ENCODE data around the gene ZNF385A. TPM values are rescaled to one million over a fixed set of nuclear protein-coding genes. Genes with fewer than 3 reads are reported as not detected.

ZNF385A gene
- total and polyA plus RNA-seq, 9 of the 15 experiments (the other 6 are each of a cell fraction or from before 2014, with no cell fraction given) = 1.0 to 111 (median 7.7) TPM

DNA sequence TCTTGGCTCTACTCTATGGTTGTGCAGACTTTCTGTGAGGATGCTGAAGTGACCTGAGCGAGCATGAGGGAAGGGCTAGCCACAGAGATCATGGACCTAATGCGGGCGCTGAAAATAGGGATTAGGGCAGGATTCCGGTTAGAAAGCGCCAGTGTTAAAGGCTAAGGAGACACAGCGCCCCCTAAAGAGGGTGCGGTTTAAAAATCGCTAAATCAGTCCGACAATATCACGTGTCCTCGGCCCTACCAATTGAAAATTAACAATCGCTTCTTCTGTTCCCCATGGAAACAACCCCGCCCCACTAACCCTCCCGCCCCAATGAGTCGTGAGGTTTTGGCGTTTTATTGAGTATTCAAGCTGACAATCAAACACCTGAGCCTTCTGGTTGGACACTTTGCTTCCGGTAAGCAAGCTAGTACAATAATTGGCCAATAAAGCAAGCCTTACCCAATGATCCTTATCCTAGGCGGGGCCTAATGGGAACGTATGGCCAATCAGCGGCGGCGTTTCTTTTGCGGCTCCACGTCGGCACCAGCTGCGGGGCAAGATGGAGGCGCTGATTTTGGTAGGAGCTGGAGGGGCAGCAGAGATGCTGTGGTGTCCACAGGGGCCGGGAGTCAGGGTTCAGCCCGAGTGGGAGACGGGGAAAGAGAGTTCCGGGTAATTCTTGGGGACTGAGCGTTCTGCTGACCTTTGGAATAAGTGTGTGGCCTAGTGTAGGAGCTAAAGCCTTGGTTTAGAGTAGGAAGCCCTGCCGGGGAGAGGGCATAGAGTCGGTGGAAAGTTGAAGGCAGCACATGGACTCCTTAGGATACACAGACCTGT lies 59.7 kb downstream of the ZNF385A start, which contains the start of gene COPZ1 (continued):
- TF ChIP-seq MED1 (CRISPR knock-in tag; IDR thresholded peaks at IDR 0.05; ENCODE audit: borderline replicate concordance) (no peak), SRF (CRISPR knock-in tag; IDR thresholded peaks at IDR 0.05) (peak; percentile 14 to 44; a peak in 1 of 4 replicates), ZFPM2 (CRISPR knock-in tag; IDR thresholded peaks at IDR 0.05) (no peak), KLF13 (tag; IDR thresholded peaks at IDR 0.05; ENCODE audit: borderline replicate concordance, low read depth) (no peak), DPF2 (IDR thresholded peaks at IDR 0.05) (0 out of 2 replicates have a peak, but pooled peaks have one; percentile 5), CEBPG (CRISPR knock-in tag; IDR thresholded peaks at IDR 0.05) (peak; percentile 34; the same call in 1 of the 2 replicates), CEBPG (tag; conservative IDR thresholded peaks at IDR 0.05 in 1 of 2, IDR thresholded peaks at IDR 0.05 in 1 of 2) (peak; percentile 46 to 73; a peak in 2 of 4 replicates), ZNF282 (CRISPR knock-in tag; IDR thresholded peaks at IDR 0.05) (no peak)
- TF ChIP-seq, protein P1, sequence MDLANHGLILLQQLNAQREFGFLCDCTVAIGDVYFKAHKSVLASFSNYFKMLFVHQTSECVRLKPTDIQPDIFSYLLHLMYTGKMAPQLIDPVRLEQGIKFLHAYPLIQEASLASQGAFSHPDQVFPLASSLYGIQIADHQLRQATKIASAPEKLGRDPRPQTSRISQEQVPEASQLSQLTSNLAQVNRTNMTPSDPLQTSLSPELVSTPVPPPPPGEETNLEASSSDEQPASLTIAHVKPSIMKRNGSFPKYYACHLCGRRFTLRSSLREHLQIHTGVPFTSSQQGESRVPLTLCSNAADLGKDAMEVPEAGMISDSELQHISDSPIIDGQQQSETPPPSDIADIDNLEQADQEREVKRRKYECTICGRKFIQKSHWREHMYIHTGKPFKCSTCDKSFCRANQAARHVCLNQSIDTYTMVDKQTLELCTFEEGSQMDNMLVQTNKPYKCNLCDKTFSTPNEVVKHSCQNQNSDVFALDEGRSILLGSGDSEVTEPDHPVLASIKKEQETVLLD (IDR thresholded peaks at IDR 0.05) = no peak
- TF ChIP-seq, protein P2, sequence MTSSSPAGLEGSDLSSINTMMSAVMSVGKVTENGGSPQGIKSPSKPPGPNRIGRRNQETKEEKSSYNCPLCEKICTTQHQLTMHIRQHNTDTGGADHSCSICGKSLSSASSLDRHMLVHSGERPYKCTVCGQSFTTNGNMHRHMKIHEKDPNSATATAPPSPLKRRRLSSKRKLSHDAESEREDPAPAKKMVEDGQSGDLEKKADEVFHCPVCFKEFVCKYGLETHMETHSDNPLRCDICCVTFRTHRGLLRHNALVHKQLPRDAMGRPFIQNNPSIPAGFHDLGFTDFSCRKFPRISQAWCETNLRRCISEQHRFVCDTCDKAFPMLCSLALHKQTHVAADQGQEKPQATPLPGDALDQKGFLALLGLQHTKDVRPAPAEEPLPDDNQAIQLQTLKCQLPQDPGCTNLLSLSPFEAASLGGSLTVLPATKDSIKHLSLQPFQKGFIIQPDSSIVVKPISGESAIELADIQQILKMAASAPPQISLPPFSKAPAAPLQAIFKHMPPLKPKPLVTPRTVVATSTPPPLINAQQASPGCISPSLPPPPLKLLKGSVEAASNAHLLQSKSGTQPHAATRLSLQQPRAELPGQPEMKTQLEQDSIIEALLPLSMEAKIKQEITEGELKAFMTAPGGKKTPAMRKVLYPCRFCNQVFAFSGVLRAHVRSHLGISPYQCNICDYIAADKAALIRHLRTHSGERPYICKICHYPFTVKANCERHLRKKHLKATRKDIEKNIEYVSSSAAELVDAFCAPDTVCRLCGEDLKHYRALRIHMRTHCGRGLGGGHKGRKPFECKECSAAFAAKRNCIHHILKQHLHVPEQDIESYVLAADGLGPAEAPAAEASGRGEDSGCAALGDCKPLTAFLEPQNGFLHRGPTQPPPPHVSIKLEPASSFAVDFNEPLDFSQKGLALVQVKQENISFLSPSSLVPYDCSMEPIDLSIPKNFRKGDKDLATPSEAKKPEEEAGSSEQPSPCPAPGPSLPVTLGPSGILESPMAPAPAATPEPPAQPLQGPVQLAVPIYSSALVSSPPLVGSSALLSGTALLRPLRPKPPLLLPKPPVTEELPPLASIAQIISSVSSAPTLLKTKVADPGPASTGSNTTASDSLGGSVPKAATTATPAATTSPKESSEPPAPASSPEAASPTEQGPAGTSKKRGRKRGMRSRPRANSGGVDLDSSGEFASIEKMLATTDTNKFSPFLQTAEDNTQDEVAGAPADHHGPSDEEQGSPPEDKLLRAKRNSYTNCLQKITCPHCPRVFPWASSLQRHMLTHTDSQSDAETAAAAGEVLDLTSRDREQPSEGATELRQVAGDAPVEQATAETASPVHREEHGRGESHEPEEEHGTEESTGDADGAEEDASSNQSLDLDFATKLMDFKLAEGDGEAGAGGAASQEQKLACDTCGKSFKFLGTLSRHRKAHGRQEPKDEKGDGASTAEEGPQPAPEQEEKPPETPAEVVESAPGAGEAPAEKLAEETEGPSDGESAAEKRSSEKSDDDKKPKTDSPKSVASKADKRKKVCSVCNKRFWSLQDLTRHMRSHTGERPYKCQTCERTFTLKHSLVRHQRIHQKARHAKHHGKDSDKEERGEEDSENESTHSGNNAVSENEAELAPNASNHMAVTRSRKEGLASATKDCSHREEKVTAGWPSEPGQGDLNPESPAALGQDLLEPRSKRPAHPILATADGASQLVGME (CRISPR knock-in tag; IDR thresholded peaks at IDR 0.05) = no peak
- TF ChIP-seq, protein P3, sequence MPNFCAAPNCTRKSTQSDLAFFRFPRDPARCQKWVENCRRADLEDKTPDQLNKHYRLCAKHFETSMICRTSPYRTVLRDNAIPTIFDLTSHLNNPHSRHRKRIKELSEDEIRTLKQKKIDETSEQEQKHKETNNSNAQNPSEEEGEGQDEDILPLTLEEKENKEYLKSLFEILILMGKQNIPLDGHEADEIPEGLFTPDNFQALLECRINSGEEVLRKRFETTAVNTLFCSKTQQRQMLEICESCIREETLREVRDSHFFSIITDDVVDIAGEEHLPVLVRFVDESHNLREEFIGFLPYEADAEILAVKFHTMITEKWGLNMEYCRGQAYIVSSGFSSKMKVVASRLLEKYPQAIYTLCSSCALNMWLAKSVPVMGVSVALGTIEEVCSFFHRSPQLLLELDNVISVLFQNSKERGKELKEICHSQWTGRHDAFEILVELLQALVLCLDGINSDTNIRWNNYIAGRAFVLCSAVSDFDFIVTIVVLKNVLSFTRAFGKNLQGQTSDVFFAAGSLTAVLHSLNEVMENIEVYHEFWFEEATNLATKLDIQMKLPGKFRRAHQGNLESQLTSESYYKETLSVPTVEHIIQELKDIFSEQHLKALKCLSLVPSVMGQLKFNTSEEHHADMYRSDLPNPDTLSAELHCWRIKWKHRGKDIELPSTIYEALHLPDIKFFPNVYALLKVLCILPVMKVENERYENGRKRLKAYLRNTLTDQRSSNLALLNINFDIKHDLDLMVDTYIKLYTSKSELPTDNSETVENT (CRISPR knock-in tag; IDR thresholded peaks at IDR 0.05) = peak; percentile 76
- TF ChIP-seq, protein P4, sequence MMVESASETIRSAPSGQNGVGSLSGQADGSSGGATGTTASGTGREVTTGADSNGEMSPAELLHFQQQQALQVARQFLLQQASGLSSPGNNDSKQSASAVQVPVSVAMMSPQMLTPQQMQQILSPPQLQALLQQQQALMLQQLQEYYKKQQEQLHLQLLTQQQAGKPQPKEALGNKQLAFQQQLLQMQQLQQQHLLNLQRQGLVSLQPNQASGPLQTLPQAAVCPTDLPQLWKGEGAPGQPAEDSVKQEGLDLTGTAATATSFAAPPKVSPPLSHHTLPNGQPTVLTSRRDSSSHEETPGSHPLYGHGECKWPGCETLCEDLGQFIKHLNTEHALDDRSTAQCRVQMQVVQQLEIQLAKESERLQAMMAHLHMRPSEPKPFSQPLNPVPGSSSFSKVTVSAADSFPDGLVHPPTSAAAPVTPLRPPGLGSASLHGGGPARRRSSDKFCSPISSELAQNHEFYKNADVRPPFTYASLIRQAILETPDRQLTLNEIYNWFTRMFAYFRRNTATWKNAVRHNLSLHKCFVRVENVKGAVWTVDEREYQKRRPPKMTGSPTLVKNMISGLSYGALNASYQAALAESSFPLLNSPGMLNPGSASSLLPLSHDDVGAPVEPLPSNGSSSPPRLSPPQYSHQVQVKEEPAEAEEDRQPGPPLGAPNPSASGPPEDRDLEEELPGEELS (CRISPR knock-in tag; IDR thresholded peaks at IDR 0.05; ENCODE audit: borderline replicate concordance) = 0 out of 2 replicates have a peak, but pooled peaks have one; percentile 56
- TF ChIP-seq, protein P5, sequence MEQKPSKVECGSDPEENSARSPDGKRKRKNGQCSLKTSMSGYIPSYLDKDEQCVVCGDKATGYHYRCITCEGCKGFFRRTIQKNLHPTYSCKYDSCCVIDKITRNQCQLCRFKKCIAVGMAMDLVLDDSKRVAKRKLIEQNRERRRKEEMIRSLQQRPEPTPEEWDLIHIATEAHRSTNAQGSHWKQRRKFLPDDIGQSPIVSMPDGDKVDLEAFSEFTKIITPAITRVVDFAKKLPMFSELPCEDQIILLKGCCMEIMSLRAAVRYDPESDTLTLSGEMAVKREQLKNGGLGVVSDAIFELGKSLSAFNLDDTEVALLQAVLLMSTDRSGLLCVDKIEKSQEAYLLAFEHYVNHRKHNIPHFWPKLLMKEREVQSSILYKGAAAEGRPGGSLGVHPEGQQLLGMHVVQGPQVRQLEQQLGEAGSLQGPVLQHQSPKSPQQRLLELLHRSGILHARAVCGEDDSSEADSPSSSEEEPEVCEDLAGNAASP (IDR thresholded peaks at IDR 0.05) = no peak
